ENCODE results near the gene PRKCH. TPM values are rescaled to one million over a fixed set of nuclear protein-coding genes. Genes with fewer than 3 reads are reported as not detected.

PRKCH gene
- total and polyA plus RNA-seq, 2 experiments from 2014 or later: 7.1 to 11.2 TPM

GRCh38 chr14:61568572-61569011, 247.2 kb downstream of the PRKCH start:
- Histone ChIP-seq H4K20me1 (ENCODE audit: insufficient read depth, poor library complexity, severe bottlenecking) (no peaks in the 10 kb centered on the region), H3K9me2 (replicated peaks; ENCODE audit: insufficient read depth) (no peaks in the 10 kb centered on the region), H3K4me1 (ENCODE audit: insufficient read depth) (peaks cover 54% of the 10 kb centered on the region), H3K4me3 (no peak overlapping the region), H3K4me2 (peak overlapping the region; percentile 76), H2AFZ (peak overlapping the region; percentile 32), H3K27ac (no peak overlapping the region), H3K36me3 (replicated peaks; ENCODE audit: insufficient read depth, low read depth) (no peaks in the 10 kb centered on the region), H3K27me3 (no peaks in the 10 kb centered on the region), H3K9me3 (ENCODE audit: low read depth) (no peaks in the 10 kb centered on the region), H3K79me2 (no peaks in the 10 kb centered on the region)
- 30% methylated on average over 33 of the region's 34 CpGs for WGBS (ENCODE audit: low lambda C conversion rate, missing lambda C conversion rate)
- TF ChIP-seq EZH2 (IDR thresholded peaks at IDR 0.05; ENCODE audit: borderline replicate concordance) (no peak), CTCF (IDR thresholded peaks at IDR 0.05; ENCODE audit: poor library complexity) (no peak), EZH2phosphoT487 (IDR thresholded peaks at IDR 0.05; ENCODE audit: low read depth, severe bottlenecking, unreplicated experiment) (no peak)
- no peak for DNase-seq (ENCODE audit: low spot score)

- peaks cover 51% of the 10 kb centered on the region for H3K4me1 ChIP-seq (ENCODE audit: insufficient read depth)
- no peak overlapping the region for H3K27ac ChIP-seq
Measured at GRCh38 chr14:61569308-61569707, 247.9 kb downstream of the PRKCH start.

GRCh38 chr14:61569812-61570548, 248.6 kb downstream of the PRKCH start:
- Histone ChIP-seq H3K9me2 (replicated peaks; ENCODE audit: insufficient read depth) (no peaks in the 10 kb centered on the region), H3K36me3 (replicated peaks; ENCODE audit: insufficient read depth, low read depth) (no peaks in the 10 kb centered on the region), H3K27me3 (no peaks in the 10 kb centered on the region), H3K4me1 (ENCODE audit: insufficient read depth) (peaks cover 44% of the 10 kb centered on the region), H3K79me2 (no peaks in the 10 kb centered on the region), H3K4me2 (no peak overlapping the region), H3K4me3 (no peak overlapping the region), H2AFZ (no peak overlapping the region), H4K20me1 (ENCODE audit: insufficient read depth, poor library complexity, severe bottlenecking) (no peaks in the 10 kb centered on the region), H3K9me3 (ENCODE audit: low read depth) (no peaks in the 10 kb centered on the region), H3K27ac (no peak overlapping the region)
- 71% methylated on average over 9 of the region's 9 CpGs for WGBS (ENCODE audit: low lambda C conversion rate, missing lambda C conversion rate)
- no peak for TF ChIP-seq EZH2phosphoT487 (IDR thresholded peaks at IDR 0.05; ENCODE audit: low read depth, severe bottlenecking, unreplicated experiment)
- TF ChIP-seq CTCF (IDR thresholded peaks at IDR 0.05; ENCODE audit: poor library complexity): no peak
- no peak for TF ChIP-seq EZH2 (IDR thresholded peaks at IDR 0.05; ENCODE audit: borderline replicate concordance)
- DNase-seq (ENCODE audit: low spot score): no peak

More at GRCh38 chr14:61569308-61569707, 247.9 kb downstream of the PRKCH start:
- Histone ChIP-seq H3K4me3 (no peak overlapping the region), H3K27me3 (no peaks in the 10 kb centered on the region), H3K79me2 (no peaks in the 10 kb centered on the region), H3K36me3 (replicated peaks; ENCODE audit: insufficient read depth, low read depth) (no peaks in the 10 kb centered on the region), H3K9me2 (replicated peaks; ENCODE audit: insufficient read depth) (no peaks in the 10 kb centered on the region), H3K9me3 (ENCODE audit: low read depth) (no peaks in the 10 kb centered on the region), H4K20me1 (ENCODE audit: insufficient read depth, poor library complexity, severe bottlenecking) (no peaks in the 10 kb centered on the region), H2AFZ (no peak overlapping the region), H3K4me2 (no peak overlapping the region)
- TF ChIP-seq CTCF (IDR thresholded peaks at IDR 0.05; ENCODE audit: poor library complexity): no peak
- no peak for TF ChIP-seq EZH2 (IDR thresholded peaks at IDR 0.05; ENCODE audit: borderline replicate concordance)
- WGBS (ENCODE audit: low lambda C conversion rate, missing lambda C conversion rate): 73% methylated on average over 1 of the region's 1 CpG
- DNase-seq (ENCODE audit: low spot score): no peak

All from hepatocyte (in vitro differentiated cells).